BLaER1 (cell line): Measurements from ENCODE around the gene VEGFB.

Source experiments
- H3K27ac ChIP-seq: shearing (Covaris generic); formaldehyde crosslinking; 2 replicates; pipeline ENCODE4 v1.8.1; 2022
- H3K27me3 ChIP-seq: shearing (Covaris generic); formaldehyde crosslinking; 2 replicates; pipeline ENCODE4 v1.8.1; 2022
- H3K36me3 ChIP-seq: shearing (Covaris generic); formaldehyde crosslinking; 2 replicates; pipeline ENCODE4 v1.8.1; 2022
- H3K4me1 ChIP-seq: shearing (Covaris generic); formaldehyde crosslinking; 2 replicates; pipeline ENCODE4 v1.8.1; 2022
- H3K4me2 ChIP-seq: shearing (Covaris generic); formaldehyde crosslinking; 2 replicates; pipeline ENCODE4 v1.8.1; 2022
- H3K4me3 ChIP-seq: shearing (Covaris generic); formaldehyde crosslinking; 2 replicates; pipeline ENCODE4 v1.8.1; 2022
- H3K9ac ChIP-seq: shearing (Covaris generic); formaldehyde crosslinking; 2 replicates; pipeline ENCODE4 v1.8.1; 2022
- H3K9me3 ChIP-seq: shearing (Covaris generic); formaldehyde crosslinking; 2 replicates; pipeline ENCODE4 v1.8.1; 2022
- H4K20me1 ChIP-seq: shearing (Covaris generic); formaldehyde crosslinking; 2 replicates; pipeline ENCODE4 v1.8.1; 2022
- Cebpa-rat ChIP-seq: shearing (Covaris generic); IDR thresholded peaks from 2 replicates; pipeline ENCODE4 v1.8.1; 2022

The VEGFB gene

DNA sequence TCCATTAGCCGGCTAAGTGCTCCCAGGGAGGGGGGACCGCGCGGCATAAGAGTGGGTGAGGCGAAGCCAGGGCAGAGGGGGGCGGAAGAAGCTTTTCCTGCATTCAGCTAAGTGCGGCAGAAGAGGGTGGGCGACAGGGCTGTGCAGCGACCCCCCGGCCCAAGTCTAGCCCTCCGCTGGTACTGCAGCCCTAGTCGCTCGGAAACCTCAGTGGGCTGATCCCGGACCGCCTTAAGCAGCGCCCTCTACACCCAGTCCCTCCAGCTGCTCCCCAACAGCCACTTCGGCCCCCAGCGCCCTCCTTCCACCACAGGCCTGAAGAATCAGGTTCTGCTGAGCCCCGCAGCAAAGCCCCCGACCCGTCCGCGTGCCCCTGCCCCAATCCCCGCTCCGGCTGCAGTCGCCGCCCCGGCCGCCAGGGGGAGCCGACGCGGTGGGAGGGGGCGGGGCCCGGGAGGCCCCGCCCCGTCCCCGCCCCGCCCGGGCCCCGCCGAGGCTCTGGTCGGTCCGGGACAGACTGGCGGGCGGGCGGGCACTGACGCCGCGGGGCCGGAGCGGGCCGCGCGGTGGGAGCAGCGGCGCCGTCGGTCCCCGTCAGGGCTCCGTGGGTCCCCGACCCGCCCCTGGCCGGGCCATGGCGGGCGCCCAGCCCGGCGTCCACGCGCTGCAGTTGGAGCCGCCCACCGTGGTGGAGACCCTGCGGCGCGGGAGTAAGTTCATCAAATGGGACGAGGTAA lies 16.8 kb downstream of the VEGFB start, which contains the start of gene PLCB3:
Gene PLCB3 (plus strand): TSS at position 515 of the 737 bp plus-strand sequence. CDS start 120 bp downstream, at position 635.
- no peak for TF ChIP-seq Cebpa-rat
- H3K27ac ChIP-seq, result peak within 1 kb of the TSS; percentile 97
- peaks cover 66% of the 10 kb centered on the region for H3K4me1 ChIP-seq
- no peaks in the 10 kb centered on the region for H3K27me3 ChIP-seq
- H4K20me1 ChIP-seq, result peaks cover 33% of the 10 kb centered on the region
- H3K4me2 ChIP-seq, result peak within 1 kb of the TSS; percentile 97
- H3K9ac ChIP-seq, result peak within 1 kb of the TSS; percentile 86
- peak within 1 kb of the TSS; percentile 92 for H3K4me3 ChIP-seq
- peaks cover 22% of the 10 kb centered on the region for H3K36me3 ChIP-seq
- no peaks in the 10 kb centered on the region for H3K9me3 ChIP-seq

GRCh38 chr11:64251753-64252002 lies 17.3 kb downstream of the VEGFB start:
- Histone ChIP-seq H4K20me1 (peaks cover 33% of the 10 kb centered on the region), H3K36me3 (peaks cover 27% of the 10 kb centered on the region), H3K9me3 (no peaks in the 10 kb centered on the region), H3K4me3 (peak overlapping the region; percentile 92), H3K9ac (peak overlapping the region; percentile 86), H3K27me3 (no peaks in the 10 kb centered on the region), H3K4me1 (peaks cover 66% of the 10 kb centered on the region), H3K4me2 (peak overlapping the region; percentile 97), H3K27ac (peak overlapping the region; percentile 97)
- TF ChIP-seq Cebpa-rat, result no peak

GRCh38 chr11:64252003-64252872 lies 17.9 kb downstream of the VEGFB start:
- peak overlapping the region; percentile 97 for H3K4me2 ChIP-seq
- H3K4me3 ChIP-seq, result peak overlapping the region; percentile 92
- H3K27ac ChIP-seq, result peak overlapping the region; percentile 97
- H3K9ac ChIP-seq, result peak overlapping the region; percentile 86
- no peaks in the 10 kb centered on the region for H3K9me3 ChIP-seq
- H4K20me1 ChIP-seq, result peaks cover 33% of the 10 kb centered on the region
- no peak for TF ChIP-seq Cebpa-rat
- H3K36me3 ChIP-seq, result peaks cover 33% of the 10 kb centered on the region
- no peaks in the 10 kb centered on the region for H3K27me3 ChIP-seq
- H3K4me1 ChIP-seq, result peaks cover 66% of the 10 kb centered on the region

DNA sequence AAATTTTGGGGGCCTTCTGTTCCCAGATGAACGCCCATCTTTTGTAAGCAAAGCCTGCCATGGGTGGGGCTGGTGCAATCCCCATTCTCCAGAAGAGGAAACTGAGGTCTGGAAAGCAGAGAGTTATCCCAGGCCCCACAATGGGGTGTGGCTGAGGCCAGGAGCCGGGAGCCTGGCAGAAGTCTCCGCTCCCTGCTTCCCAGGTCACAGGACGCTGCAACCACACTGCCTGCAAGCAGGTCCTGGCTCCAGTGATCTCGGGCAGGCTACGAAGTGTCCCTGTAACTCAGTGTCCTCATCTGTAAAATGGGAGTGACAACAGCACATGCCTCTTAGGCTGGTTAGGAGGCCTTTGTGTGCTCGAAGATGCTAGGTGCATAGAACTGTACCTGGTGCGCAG lies 18.7 kb downstream of the VEGFB start:
- Histone ChIP-seq H3K9me3 (no peaks in the 10 kb centered on the region), H3K4me2 (peak overlapping the region; percentile 97), H3K27ac (no peak overlapping the region), H3K4me1 (peaks cover 58% of the 10 kb centered on the region), H3K4me3 (peak overlapping the region; percentile 92), H3K9ac (peak overlapping the region; percentile 86; the same call in 1 of the 2 replicates), H4K20me1 (peaks cover 33% of the 10 kb centered on the region), H3K36me3 (peaks cover 41% of the 10 kb centered on the region), H3K27me3 (no peaks in the 10 kb centered on the region)
- no peak for TF ChIP-seq Cebpa-rat

GRCh38 chr11:64253481-64253880 lies 19.1 kb downstream of the VEGFB start:
- H4K20me1 ChIP-seq, result peaks cover 33% of the 10 kb centered on the region
- H3K36me3 ChIP-seq, result peaks cover 45% of the 10 kb centered on the region
- no peaks in the 10 kb centered on the region for H3K9me3 ChIP-seq
- H3K4me1 ChIP-seq, result peaks cover 54% of the 10 kb centered on the region
- H3K4me2 ChIP-seq, result peak overlapping the region; percentile 97
- peak overlapping the region; percentile 92; the same call in 1 of the 2 replicates for H3K4me3 ChIP-seq
- TF ChIP-seq Cebpa-rat, result no peak
- H3K27ac ChIP-seq, result peak overlapping the region; percentile 45
- H3K27me3 ChIP-seq, result no peaks in the 10 kb centered on the region
- peak overlapping the region; percentile 86; the same call in 1 of the 2 replicates for H3K9ac ChIP-seq

DNA sequence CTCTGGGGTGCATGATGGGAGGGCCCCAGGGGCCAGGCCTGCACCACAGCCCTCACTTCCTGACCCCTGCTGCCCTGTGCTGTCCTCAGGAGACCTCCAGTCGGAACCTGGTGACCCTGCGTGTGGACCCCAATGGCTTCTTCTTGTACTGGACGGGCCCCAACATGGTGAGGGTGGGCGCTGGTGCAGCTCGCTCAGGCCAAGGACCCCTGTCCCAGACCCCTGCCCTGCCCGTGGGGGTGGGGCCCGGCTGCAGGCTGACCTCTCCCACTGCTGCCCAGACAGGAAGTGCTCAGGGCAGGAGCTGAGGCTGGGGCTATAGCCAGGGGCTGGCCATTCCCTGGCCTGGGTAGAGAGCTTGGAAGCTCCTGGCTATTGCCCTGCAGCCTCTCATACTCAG lies 19.9 kb downstream of the VEGFB start:
- no peaks in the 10 kb centered on the region for H3K9me3 ChIP-seq
- TF ChIP-seq Cebpa-rat, result no peak
- no peak overlapping the region for H3K4me3 ChIP-seq
- H3K4me1 ChIP-seq, result peaks cover 46% of the 10 kb centered on the region
- H3K9ac ChIP-seq, result peak overlapping the region; percentile 86; the same call in 1 of the 2 replicates
- H3K27me3 ChIP-seq, result no peaks in the 10 kb centered on the region
- H3K36me3 ChIP-seq, result peaks cover 54% of the 10 kb centered on the region
- H4K20me1 ChIP-seq, result peaks cover 33% of the 10 kb centered on the region
- peak overlapping the region; percentile 97 for H3K4me2 ChIP-seq
- H3K27ac ChIP-seq, result peak overlapping the region; percentile 45; the same call in 1 of the 2 replicates

DNA sequence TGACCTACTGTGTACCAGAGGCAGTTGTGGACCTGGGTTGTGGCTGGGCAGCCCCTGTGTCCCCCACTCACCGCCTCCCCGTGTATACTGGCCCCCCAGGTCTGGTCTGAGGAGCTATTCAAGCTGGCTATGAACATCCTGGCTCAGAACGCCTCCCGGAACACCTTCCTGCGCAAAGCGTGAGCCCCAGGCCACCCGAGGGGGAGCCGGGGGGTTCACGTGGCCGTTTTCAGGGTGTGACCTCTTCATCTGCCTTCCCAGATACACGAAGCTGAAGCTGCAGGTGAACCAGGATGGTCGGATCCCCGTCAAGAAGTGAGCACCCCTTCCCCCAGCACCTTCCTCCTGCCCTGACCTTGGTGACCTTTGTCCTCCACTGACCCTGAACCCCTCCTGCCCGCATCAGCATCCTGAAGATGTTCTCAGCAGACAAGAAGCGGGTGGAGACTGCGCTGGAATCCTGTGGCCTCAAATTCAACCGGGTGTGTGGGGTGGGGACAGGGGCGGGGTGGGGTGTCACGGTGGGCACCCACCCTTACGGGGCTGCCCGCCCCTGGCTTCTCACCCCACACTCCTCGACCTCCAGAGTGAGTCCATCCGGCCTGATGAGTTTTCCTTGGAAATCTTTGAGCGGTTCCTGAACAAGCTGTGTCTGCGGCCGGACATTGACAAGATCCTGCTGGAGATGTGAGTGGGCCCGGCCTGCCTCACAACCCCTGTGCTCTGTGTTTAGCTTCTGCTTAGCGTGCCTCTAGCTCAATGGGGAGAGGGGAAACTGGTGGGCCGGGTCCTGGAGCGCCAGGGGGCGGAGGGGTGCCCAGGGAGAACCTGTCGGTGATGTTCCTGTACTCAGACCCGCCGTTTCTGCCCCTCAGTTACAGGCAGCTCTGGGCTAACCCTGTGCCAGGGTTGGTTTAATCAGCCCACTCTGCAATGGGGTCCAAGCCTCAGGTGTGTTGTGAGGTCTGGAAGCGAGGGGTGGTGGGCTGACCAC lies 21.0 kb downstream of the VEGFB start:
- no peaks in the 10 kb centered on the region for H3K27me3 ChIP-seq
- no peak overlapping the region for H3K27ac ChIP-seq
- H3K4me2 ChIP-seq, result no peak overlapping the region
- no peak overlapping the region for H3K4me3 ChIP-seq
- peaks cover 65% of the 10 kb centered on the region for H3K36me3 ChIP-seq
- TF ChIP-seq Cebpa-rat, result no peak
- peaks cover 35% of the 10 kb centered on the region for H3K4me1 ChIP-seq
- no peak overlapping the region for H3K9ac ChIP-seq
- H3K9me3 ChIP-seq, result no peaks in the 10 kb centered on the region
- peaks cover 33% of the 10 kb centered on the region for H4K20me1 ChIP-seq

- no peak overlapping the region for H3K4me2 ChIP-seq
- H3K36me3 ChIP-seq, result peaks cover 71% of the 10 kb centered on the region
- H3K4me1 ChIP-seq, result peaks cover 28% of the 10 kb centered on the region
Measured at GRCh38 chr11:64256300-64256699, 21.9 kb downstream of the VEGFB start.

DNA sequence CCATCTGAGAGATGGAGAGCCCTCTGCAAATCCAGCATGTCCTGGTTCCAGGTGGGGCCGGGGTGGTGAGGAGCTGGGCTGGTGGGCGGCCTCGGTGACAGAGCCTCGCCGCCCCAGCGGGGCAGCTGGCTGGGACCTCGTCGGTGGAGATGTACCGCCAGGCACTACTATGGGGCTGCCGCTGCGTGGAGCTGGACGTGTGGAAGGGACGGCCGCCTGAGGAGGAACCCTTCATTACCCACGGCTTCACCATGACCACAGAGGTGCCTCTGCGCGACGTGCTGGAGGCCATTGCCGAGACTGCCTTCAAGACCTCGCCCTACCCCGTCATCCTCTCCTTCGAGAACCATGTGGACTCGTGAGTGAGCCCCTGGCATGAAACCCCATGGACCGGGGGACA lies 24.0 kb downstream of the VEGFB start:
- Histone ChIP-seq H3K27ac (no peak overlapping the region), H3K4me2 (no peak overlapping the region), H3K4me3 (no peak overlapping the region), H3K9ac (no peak overlapping the region), H3K36me3 (peaks cover 92% of the 10 kb centered on the region), H4K20me1 (peaks cover 18% of the 10 kb centered on the region), H3K4me1 (peaks cover 19% of the 10 kb centered on the region), H3K27me3 (no peaks in the 10 kb centered on the region), H3K9me3 (no peaks in the 10 kb centered on the region)
- TF ChIP-seq Cebpa-rat, result no peak

More at GRCh38 chr11:64256300-64256699, 21.9 kb downstream of the VEGFB start:
- Histone ChIP-seq H3K9ac (no peak overlapping the region), H3K4me3 (no peak overlapping the region), H3K27me3 (no peaks in the 10 kb centered on the region), H3K9me3 (no peaks in the 10 kb centered on the region), H3K27ac (no peak overlapping the region), H4K20me1 (peaks cover 33% of the 10 kb centered on the region)
- no peak for TF ChIP-seq Cebpa-rat
